Ovary (tissue), 3 donors: ENCODE data around the gene ADIRF.

Source experiments
- CTCF ChIP-seq, 3 donors: fragments of 450-650 bp in 2 of 3; fragments of 200-600 bp in 1 of 3; IDR thresholded peaks; one replicate each; pipeline versions ENCODE4 v1.5.1 to v1.8.0; 2016 to 2022; ENCODE audit warnings: antibody characterized with exemption in 3 of 3, mild to moderate bottlenecking in 1 of 3
- EP300 ChIP-seq: sonication (generic); formaldehyde crosslinking; IDR thresholded peaks from one replicate; pipeline ENCODE4 v1.6.1; 2017; ENCODE audit warnings: antibody characterized with exemption
- POLR2A ChIP-seq: fragments of 450-650 bp; IDR thresholded peaks from one replicate; pipeline ENCODE4 v1.6.1; 2017; ENCODE audit warnings: antibody characterized with exemption, mild to moderate bottlenecking, moderate library complexity
- donor health status: DM: no; HTN: no; CAD: no.

- TF ChIP-seq CTCF (IDR thresholded peaks at IDR 0.05) (no peak), POLR2A (no peak), EP300 (no peak)
Measured at GRCh38 chr10:86988520-86988919, 20.2 kb downstream of the ADIRF start.
